ENCODE data around the gene CLEC9A. TPM values are rescaled to one million over a fixed set of nuclear protein-coding genes. Genes with fewer than 3 reads are reported as not detected.
"Not testable (repeated sequence)": the region's sequence is repeated elsewhere in the genome, so short reads cannot be mapped to it uniquely, and the experiment has no call there.

Gene CLEC9A
- polyA plus RNA-seq (2012; ENCODE audit: insufficient read depth, insufficient read length), result not detected

GRCh38 chr12:10030446-10030845, at the start of gene CLEC9A:
Gene CLEC9A, plus strand, starts transcription at chr12:10030682. Its CDS starts 22,006 bp downstream, at chr12:10052688.
- H3K4me3 ChIP-seq (ENCODE audit: low read length), result no peak within 1 kb of the TSS
- no peak for DNase-seq (ENCODE audit: low read depth, low spot score)

GRCh38 chr12:9991876-9992275, 38.6 kb upstream of the CLEC9A start:
- DNase-seq (ENCODE audit: low read depth, low spot score), result no peak
- H3K4me3 ChIP-seq (ENCODE audit: low read length), result no peak overlapping the region

DNA sequence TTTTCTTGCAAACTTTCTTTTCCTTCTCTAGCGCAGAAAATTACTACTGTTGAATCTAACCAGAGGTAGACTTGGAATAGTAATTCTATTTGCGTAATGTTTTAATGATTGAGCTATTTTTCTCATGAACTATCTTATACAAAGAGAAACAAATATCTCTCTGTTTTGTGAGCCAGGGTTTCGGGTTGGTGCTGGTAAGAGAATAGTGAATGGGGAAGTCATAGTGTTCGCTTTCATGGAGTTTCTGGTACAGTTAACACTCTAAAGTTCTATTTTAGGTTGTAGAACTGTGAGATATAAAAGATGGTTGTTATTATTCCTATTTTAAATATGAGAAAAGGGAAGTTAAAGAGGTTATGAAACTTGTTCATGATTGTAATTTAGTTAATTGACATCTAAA, 38.2 kb upstream of the CLEC9A start:
- DNase-seq (ENCODE audit: low read depth, low spot score), result no peak
- no peak overlapping the region for H3K4me3 ChIP-seq (ENCODE audit: low read length)

DNA sequence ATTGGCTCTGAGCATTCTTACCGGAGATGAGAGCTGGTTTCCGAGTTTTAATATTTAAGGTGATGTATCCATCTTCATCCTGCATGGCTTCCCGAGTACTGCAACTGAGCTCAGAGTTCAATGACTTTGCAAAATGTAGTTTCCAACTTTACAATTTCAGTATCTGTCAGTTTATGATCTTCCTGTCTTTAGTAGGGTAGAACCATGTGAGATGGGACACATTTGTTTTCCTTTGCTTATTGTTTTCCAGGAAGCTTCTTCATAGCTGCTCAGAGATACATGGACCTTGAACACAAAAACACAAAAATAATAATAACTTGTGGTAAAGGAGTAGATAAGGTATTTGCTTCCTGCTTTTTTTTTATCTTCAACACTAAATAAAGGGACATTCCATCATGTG, 31.5 kb upstream of the CLEC9A start, which contains the start of gene CLEC1B:
CLEC1B (minus strand) TSS at position 106 of the 400 bp plus-strand sequence; CDS start at position 85, 21 bp downstream.
- H3K4me3 ChIP-seq (ENCODE audit: low read length), result no peak within 1 kb of the TSS
- DNase-seq (ENCODE audit: low read depth, low spot score), result no peak

GRCh38 chr12:10001171-10001776, 29.2 kb upstream of the CLEC9A start:
- no peak overlapping the region for H3K4me3 ChIP-seq (ENCODE audit: low read length)
- no peak for DNase-seq (ENCODE audit: low read depth, low spot score)

GRCh38 chr12:10012630-10013330, 17.7 kb upstream of the CLEC9A start:
- H3K4me3 ChIP-seq (ENCODE audit: low read length), result no peak overlapping the region
- DNase-seq (ENCODE audit: low read depth, low spot score), result no peak

DNA sequence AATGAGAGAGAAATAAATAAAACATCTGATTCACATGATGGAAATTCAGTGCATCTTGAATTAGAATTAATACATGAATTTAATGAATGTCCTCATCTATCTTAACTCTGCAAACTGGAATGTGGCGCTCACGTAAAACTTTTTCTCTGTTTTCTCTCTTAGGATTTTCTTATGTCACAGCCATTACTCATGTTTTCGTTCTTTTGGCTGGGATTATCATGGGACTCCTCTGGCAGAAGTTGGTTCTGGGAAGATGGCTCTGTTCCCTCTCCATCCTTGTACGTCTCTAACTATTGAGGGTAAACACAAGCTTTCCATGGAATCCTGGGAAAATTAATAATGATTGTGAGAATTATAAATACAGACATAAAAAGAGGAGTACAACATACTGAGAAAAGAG, 15.0 kb upstream of the CLEC9A start:
- DNase-seq (ENCODE audit: low read depth, low spot score), result no peak
- H3K4me3 ChIP-seq (ENCODE audit: low read length), result no peak overlapping the region

DNA sequence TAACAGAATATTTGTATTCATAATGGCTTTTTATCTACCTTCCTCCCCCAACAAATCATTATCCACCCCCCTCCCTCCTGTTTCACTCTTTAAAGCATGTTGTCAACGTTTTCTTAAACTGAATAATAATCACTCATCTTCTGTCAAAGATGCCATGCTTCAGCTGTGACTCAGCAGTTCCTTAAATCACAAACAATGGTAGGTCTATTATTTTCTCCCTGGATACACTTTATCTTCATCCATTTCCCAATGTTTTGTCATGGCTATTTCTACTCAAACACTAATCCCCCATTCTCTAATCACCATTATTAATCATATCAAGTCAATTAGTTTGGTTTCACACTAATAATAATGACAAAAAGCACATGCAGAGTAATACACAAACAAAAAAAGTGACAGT, 13.6 kb upstream of the CLEC9A start:
- no peak overlapping the region for H3K4me3 ChIP-seq (ENCODE audit: low read length)
- no peak for DNase-seq (ENCODE audit: low read depth, low spot score)

DNA sequence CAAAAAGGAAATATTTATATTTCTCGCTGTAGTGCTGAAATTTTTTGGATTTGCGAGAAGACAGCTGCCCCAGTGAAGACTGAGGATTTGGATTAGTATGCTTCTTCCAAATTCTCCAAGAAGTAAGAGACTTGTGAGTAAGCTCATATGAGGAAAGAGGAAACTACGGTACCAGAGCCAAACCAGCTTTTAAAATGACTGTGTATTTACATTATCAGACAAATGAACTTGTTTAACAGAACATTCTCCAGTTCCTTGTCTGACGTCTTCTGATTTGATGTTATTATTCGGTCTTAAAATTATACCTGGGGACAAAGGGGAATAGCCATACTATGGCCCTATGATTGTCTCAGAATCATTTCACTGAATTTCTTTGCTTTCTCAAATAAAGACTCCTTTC, 12.1 kb upstream of the CLEC9A start:
- no peak overlapping the region for H3K4me3 ChIP-seq (ENCODE audit: low read length)
- no peak for DNase-seq (ENCODE audit: low read depth, low spot score)

DNA sequence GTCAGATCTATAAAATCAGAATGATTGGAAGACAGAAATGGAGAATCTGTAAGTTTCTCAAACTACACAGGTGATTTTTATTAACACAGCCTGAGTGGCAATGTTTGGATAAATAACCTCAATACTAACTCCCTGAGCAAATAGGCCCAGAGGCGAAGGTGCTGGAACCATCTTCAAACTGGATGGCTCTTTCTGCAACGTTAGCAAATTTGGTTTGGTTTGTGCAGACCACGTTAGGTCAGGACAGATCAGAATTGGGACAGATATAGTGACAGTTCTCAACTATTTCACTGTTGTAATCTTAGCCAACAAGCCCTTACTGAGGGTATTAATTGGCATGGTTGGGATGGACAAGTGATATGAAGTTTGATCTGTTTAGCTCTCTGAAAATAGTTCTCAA, 9.1 kb upstream of the CLEC9A start:
- H3K4me3 ChIP-seq (ENCODE audit: low read length), result no peak overlapping the region
- no peak for DNase-seq (ENCODE audit: low read depth, low spot score)

DNA sequence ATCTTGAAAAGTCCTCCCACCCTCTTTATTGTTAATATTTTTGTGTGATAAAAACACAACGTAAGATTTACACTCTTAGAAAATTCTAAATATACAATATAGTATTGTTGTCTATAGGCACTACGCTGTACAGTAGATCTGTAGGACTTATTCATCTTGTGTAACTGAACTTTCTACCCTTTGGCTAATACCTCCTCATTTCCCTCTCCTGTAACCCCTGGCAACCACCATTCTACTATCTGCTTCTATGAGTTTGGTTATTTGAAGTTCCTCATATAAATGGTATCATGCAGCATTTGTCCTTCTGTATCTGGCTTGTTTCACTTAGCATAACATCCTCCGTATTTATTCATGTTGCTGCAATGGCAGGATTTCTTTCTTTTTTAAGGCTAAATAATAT, 5.2 kb upstream of the CLEC9A start:
- no peak for DNase-seq (ENCODE audit: low read depth, low spot score)
- H3K4me3 ChIP-seq (ENCODE audit: low read length), result no peak overlapping the region

GRCh38 chr12:10026666-10027065, 3.8 kb upstream of the CLEC9A start:
- not testable (repeated sequence) for H3K4me3 ChIP-seq (ENCODE audit: low read length); DNase-seq (ENCODE audit: low read depth, low spot score)

DNA sequence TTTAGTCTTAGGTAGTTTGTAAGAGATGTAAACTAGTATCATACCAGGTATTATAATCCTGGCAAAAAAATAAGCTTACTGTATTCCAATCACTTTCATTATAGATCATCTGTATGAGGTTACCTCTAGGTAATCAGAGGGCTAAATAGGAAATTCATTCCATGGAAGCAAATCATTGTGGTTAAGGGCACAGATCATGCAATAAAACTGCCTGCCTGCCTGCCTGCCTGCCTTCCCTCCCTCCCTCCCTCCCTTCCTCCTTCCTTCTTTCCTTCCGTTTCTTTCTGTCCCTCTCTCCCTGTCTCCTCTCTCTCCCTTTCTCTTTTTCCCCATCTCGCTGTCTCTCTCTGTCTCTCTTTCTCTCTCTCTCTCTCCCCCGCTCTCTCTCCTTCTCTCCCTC, 3.2 kb upstream of the CLEC9A start:
- no peak for DNase-seq (ENCODE audit: low read depth, low spot score)
- no peak overlapping the region for H3K4me3 ChIP-seq (ENCODE audit: low read length)

DNA sequence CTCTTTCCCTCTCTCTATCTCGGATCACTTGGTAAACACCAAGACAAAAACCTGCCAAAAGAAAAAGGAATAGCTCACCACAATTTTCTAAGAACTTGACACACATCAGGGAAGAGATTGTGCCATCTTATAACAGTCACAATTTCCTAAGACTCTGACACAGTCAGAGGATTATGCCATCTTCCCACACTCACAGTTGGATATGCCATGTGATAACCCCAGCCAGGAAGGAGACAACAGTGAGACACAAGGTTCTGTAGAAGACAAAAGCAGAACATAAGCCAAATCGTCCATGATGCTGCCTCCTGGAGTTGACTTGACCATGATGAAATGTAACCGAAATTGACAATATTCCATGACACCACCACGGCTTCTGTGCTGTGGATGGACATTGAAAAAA, 2.8 kb upstream of the CLEC9A start:
- no peak for DNase-seq (ENCODE audit: low read depth, low spot score)
- no peak overlapping the region for H3K4me3 ChIP-seq (ENCODE audit: low read length)

GRCh38 chr12:10031321-10031720, 839 bp downstream of the CLEC9A start:
- DNase-seq (ENCODE audit: low read depth, low spot score), result no peak
- no peak overlapping the region for H3K4me3 ChIP-seq (ENCODE audit: low read length)

GRCh38 chr12:10031771-10032175, 1.3 kb downstream of the CLEC9A start:
- H3K4me3 ChIP-seq (ENCODE audit: low read length), result no peak overlapping the region
- no peak for DNase-seq (ENCODE audit: low read depth, low spot score)

- DNase-seq (ENCODE audit: low read depth, low spot score), result no peak
- no peak overlapping the region for H3K4me3 ChIP-seq (ENCODE audit: low read length)
Measured at GRCh38 chr12:10033783-10034545, 3.5 kb downstream of the CLEC9A start.

GRCh38 chr12:10042167-10042566, 11.7 kb downstream of the CLEC9A start:
- no peak overlapping the region for H3K4me3 ChIP-seq (ENCODE audit: low read length)
- no peak for DNase-seq (ENCODE audit: low read depth, low spot score)

DNA sequence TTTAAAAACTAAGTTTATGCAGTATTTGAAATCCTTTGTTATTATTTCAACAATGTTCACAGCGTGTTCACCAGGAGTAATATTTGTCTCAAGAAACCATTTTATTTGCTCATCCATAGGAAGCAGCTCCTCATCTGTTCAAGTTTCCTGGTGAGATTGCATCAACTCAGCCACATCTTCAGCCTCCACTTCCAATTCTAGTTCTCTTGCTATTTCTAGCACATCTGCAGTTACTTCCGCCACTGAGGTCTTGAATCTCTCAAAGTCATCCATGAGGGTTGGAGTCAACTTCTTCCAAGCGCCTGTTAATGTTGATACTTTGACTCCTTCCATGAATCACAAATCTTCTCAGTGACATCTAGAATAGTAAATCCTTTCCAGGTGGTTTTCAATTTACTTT, 18.0 kb downstream of the CLEC9A start:
- no peak for DNase-seq (ENCODE audit: low read depth, low spot score)
- H3K4me3 ChIP-seq (ENCODE audit: low read length), result no peak overlapping the region

Measured in Jurkat, Clone E6-1 (cell line).